ENCODE data around the gene NCAN.

The NCAN gene

DNA sequence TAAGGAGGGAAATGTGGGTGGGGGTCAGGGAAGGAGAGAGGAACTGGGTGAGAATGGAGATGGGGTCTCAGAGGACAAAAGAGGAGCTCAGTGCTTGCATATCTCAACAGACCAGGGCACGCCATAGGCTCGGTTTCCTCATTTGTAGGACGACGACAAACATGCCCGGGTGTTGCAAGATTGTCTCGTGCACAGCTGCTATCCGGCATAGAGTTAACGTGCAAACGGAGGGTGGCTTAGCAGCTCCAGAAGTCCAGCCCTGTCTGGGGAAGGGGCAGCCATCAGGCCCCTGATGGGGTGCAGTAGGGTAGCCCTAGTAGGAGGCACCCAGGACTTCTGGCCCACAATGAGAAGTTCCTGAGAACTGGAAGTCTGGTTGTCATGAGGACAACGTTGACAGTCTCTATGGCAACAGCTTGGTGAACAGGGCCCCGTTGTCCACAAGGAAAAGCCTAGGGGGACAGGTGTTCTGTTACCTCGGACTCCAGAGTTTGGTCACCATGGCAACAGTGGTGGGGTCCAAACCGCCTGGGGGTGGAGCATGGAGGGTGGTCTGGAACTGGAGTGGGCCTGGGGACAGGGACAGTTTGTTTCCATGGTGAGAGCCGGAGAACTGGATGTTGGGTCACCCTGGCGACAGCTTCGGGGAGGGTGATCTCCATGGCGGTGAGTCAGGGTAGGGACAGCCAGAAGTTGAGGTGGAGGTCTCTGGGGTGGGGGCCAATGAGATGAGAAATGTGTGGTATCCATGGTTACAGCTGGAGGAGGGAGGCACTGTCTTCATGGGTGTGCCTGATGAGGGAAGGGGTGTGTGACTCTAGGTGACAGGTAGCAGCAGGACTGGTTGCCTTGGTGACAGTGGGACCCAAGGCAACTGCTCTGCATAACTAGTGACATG, 44.6 kb downstream of the NCAN start:
- no peak overlapping the region for H3K4me3 ChIP-seq (replicated peaks; ENCODE audit: low read depth, low read length)
- DNase-seq (ENCODE audit: low read depth) = peak; percentile 6
- TF ChIP-seq, protein P1, sequence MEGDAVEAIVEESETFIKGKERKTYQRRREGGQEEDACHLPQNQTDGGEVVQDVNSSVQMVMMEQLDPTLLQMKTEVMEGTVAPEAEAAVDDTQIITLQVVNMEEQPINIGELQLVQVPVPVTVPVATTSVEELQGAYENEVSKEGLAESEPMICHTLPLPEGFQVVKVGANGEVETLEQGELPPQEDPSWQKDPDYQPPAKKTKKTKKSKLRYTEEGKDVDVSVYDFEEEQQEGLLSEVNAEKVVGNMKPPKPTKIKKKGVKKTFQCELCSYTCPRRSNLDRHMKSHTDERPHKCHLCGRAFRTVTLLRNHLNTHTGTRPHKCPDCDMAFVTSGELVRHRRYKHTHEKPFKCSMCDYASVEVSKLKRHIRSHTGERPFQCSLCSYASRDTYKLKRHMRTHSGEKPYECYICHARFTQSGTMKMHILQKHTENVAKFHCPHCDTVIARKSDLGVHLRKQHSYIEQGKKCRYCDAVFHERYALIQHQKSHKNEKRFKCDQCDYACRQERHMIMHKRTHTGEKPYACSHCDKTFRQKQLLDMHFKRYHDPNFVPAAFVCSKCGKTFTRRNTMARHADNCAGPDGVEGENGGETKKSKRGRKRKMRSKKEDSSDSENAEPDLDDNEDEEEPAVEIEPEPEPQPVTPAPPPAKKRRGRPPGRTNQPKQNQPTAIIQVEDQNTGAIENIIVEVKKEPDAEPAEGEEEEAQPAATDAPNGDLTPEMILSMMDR (IDR thresholded peaks at IDR 0.05; ENCODE audit: low read length, missing control alignments) = no peak

GRCh38 chr19:19257137-19257536, 45.4 kb downstream of the NCAN start:
- H3K4me3 ChIP-seq (replicated peaks; ENCODE audit: low read depth, low read length) = no peak overlapping the region
- no peak for DNase-seq (ENCODE audit: low read depth)
- TF ChIP-seq, protein P1 (IDR thresholded peaks at IDR 0.05; ENCODE audit: low read length, missing control alignments) = no peak

DNA sequence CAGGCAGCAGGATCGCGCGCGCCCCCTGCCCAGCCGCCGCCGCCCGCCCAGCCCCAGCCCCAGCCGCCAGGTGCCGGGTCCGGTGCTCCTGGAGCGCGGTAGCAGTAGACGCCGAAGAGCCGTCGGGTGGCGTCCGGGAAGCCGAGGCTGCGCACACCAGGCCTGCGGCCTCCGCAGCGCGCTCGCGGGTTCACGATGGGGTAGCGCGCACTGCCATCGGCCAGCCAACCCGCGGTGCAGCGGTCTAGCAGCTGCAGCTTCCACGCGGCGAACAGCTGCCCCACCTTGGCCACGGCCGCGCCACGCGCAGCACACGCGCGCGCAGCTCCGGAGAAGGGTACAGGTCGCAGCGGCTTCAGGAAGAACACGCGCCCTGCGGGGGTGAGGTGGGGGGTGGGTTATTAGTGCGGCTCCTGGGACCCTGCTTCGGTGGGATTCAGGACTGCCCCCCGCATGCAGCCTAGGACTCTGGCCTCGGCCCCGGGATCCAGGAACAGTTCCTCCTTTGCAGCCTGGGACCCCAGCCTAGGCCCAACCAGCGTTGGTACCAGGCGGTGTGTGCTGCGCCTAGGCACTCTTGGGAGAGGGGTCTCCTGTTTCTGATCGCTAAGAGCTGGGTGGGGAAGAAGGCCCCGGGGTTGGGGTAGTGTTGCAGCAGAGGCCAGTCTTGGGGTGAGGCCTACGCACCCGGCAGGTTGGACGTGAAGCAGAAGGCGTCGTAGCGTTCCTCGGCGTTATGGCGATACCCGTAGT, 46.3 kb downstream of the NCAN start:
- no peak overlapping the region for H3K4me3 ChIP-seq (replicated peaks; ENCODE audit: low read depth, low read length)
- TF ChIP-seq, protein P1 (IDR thresholded peaks at IDR 0.05; ENCODE audit: low read length, missing control alignments) = no peak
- DNase-seq (ENCODE audit: low read depth) = no peak

DNA sequence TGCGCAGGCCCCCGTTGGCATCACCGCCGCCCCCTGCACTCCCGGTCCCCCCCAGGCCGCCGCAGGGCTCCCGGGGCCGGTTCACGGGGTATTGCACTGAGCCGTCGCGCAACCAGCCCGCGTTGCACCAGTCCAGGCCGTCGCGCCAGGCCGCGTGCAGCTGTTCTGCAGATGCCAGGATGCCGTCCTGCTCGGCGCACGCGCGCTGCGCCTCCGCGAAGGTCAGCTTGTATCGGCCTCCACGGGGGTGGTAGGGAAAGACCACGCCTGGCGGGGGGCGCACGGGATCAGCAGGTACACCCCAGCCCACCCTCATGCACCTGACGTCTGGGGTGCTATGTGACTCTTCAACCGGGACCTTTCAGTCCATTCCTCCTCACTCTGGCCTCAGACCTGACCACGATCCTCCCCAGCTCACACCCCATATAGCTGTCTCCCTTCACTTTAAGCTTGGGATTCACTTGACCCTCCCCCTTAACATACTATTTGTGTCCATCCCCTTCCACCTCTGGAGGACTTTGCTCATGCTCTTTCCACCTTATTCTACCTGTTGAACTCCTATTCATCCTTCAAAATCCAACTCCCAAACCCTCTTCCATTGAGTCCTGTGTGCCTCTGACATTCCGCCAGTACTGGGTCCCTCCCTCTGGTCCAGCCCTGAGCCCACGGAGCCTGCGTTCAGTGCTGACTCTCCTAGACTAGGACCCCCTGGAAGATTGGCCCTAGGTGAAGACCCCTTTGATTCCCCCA, 47.0 kb downstream of the NCAN start:
- TF ChIP-seq, protein P1 (IDR thresholded peaks at IDR 0.05; ENCODE audit: low read length, missing control alignments) = no peak
- no peak overlapping the region for H3K4me3 ChIP-seq (replicated peaks; ENCODE audit: low read depth, low read length)
- no peak for DNase-seq (ENCODE audit: low read depth)

- DNase-seq (ENCODE audit: low read depth) = peak; percentile 26
- H3K4me3 ChIP-seq (replicated peaks; ENCODE audit: low read depth, low read length) = no peak overlapping the region
- TF ChIP-seq, protein P1 (IDR thresholded peaks at IDR 0.05; ENCODE audit: low read length, missing control alignments) = no peak
Observed at GRCh38 chr19:19259741-19260140, 48.0 kb downstream of the NCAN start.

GRCh38 chr19:19260417-19261214, 48.9 kb downstream of the NCAN start:
- H3K4me3 ChIP-seq (replicated peaks; ENCODE audit: low read depth, low read length) = no peak overlapping the region
- no peak for DNase-seq (ENCODE audit: low read depth)
- TF ChIP-seq, protein P1 (IDR thresholded peaks at IDR 0.05; ENCODE audit: low read length, missing control alignments) = no peak

Data from fibroblast of pulmonary artery (primary cell).